CD14-positive monocyte (primary cell): ENCODE measurements around the gene MTX1. TPM values are rescaled to one million over a fixed set of nuclear protein-coding genes. Genes with fewer than 3 reads are reported as not detected.
"Not testable (repeated sequence)": the region's sequence is repeated elsewhere in the genome, so short reads cannot be mapped to it uniquely, and the experiment has no call there.

Experiments
- DNase-seq, 3 donors: peaks; one replicate each; pipeline ENCODE4 v3.0.0-alpha.2; 2011 to 2022
- H2AFZ ChIP-seq: 2 replicates; pipeline ENCODE4 v1.6.0; 2012; ENCODE audit warnings: mild to moderate bottlenecking, low read depth, low read length, inconsistent platforms; ENCODE audit not compliant: insufficient read depth, poor library complexity, severe bottlenecking
- H3K27ac ChIP-seq, 2 donors: 1 replicate in 1 of 2; 2 replicates in 1 of 2; pipeline ENCODE4 v1.5.1; 2012 to 2013; ENCODE audit warnings: low read length in 2 of 2, control low read depth in 1 of 2, inconsistent platforms in 1 of 2, low read depth in 1 of 2, mild to moderate bottlenecking in 1 of 2
- H3K27me3 ChIP-seq, 2 donors: one replicate each; pipeline versions ENCODE4 v1.6.0 to v1.6.1; 2011 to 2013; ENCODE audit warnings: low read length in 2 of 2; ENCODE audit not compliant: control insufficient read depth in 2 of 2, insufficient read depth in 2 of 2
- H3K36me3 ChIP-seq, 2 donors: replicated peaks in 1 of 2; 1 replicate in 1 of 2; 2 replicates in 1 of 2; pipeline versions ENCODE4 v1.5.1 to v1.6.1; 2012 to 2013; ENCODE audit warnings: low read length in 2 of 2, control low read depth in 1 of 2, inconsistent platforms in 1 of 2, mild to moderate bottlenecking in 1 of 2; ENCODE audit not compliant: insufficient read depth in 2 of 2, control insufficient read depth in 1 of 2
- H3K4me1 ChIP-seq, 2 donors: 1 replicate in 1 of 2; 2 replicates in 1 of 2; pipeline versions ENCODE4 v1.5.1 to v1.6.1; 2012 to 2013; ENCODE audit warnings: low read length in 2 of 2, control low read depth in 1 of 2, inconsistent platforms in 1 of 2, mild to moderate bottlenecking in 1 of 2, moderate library complexity in 1 of 2; ENCODE audit not compliant: insufficient read depth in 2 of 2, control insufficient read depth in 1 of 2
- H3K4me2 ChIP-seq: replicated peaks from 2 replicates; pipeline ENCODE3; 2012; ENCODE audit warnings: low read length, moderate library complexity, mild to moderate bottlenecking; ENCODE audit not compliant: poor library complexity, severe bottlenecking; ENCODE audit errors: extremely low read depth
- H3K4me3 ChIP-seq, 3 experiments: fragments of 200-600 bp in 1 of 3; sonication (generic) in 1 of 3; replicated peaks in 1 of 3; 1 replicate in 2 of 3; 2 replicates in 1 of 3; pipeline ENCODE4 v1.5.1; 2011 to 2013; ENCODE audit warnings: low read length in 3 of 3, mild to moderate bottlenecking in 3 of 3, control low read depth in 2 of 3, low read depth in 2 of 3, inconsistent platforms in 1 of 3, moderate library complexity in 1 of 3
- H3K79me2 ChIP-seq: 2 replicates; pipeline ENCODE4 v1.6.0; 2012; ENCODE audit warnings: mild to moderate bottlenecking, control low read depth, inconsistent platforms, low read length, moderate library complexity; ENCODE audit not compliant: insufficient read depth
- H3K9ac ChIP-seq: 2 replicates; pipeline ENCODE4 v1.6.0; 2017; ENCODE audit warnings: low read length, mild to moderate bottlenecking; ENCODE audit not compliant: insufficient read depth, poor library complexity, severe bottlenecking
- H3K9me3 ChIP-seq, 2 donors: replicated peaks in 1 of 2; 1 replicate in 1 of 2; 2 replicates in 1 of 2; pipeline versions ENCODE4 v1.5.1 to v1.6.1; 2012 to 2013; ENCODE audit warnings: low read length in 2 of 2, control low read depth in 1 of 2; ENCODE audit not compliant: control insufficient read depth in 1 of 2, insufficient read depth in 1 of 2
- H4K20me1 ChIP-seq: 2 replicates; pipeline ENCODE4 v1.6.0; 2012; ENCODE audit warnings: mild to moderate bottlenecking, low read length, control low read depth, moderate library complexity; ENCODE audit not compliant: insufficient read depth
- H3K27ac Mint-ChIP-seq, 7 donors: one replicate each; pipeline ENCODE4 v1.8.0; 2020; ENCODE audit warnings: mild to moderate bottlenecking in 7 of 7, mixed read lengths in 7 of 7, moderate library complexity in 6 of 7, inconsistent platforms in 2 of 7
- H3K27me3 Mint-ChIP-seq, 3 donors: one replicate each; pipeline ENCODE4 v1.8.0; 2021 to 2022; ENCODE audit warnings: low read depth in 3 of 3, mild to moderate bottlenecking in 3 of 3, mixed read lengths in 3 of 3, moderate library complexity in 3 of 3, inconsistent platforms in 1 of 3
- H3K36me3 Mint-ChIP-seq, 2 donors: one replicate each; pipeline ENCODE4 v1.8.0; 2020; ENCODE audit warnings: mixed read lengths in 2 of 2, inconsistent platforms in 1 of 2, mild to moderate bottlenecking in 1 of 2
- H3K4me1 Mint-ChIP-seq: one replicate; pipeline ENCODE4 v1.8.0; 2020; ENCODE audit warnings: mild to moderate bottlenecking, mixed read lengths
- H3K4me3 Mint-ChIP-seq, 2 donors: one replicate each; pipeline ENCODE4 v1.8.0; 2020; ENCODE audit warnings: mild to moderate bottlenecking in 2 of 2, mixed read lengths in 2 of 2, moderate library complexity in 1 of 2
- H3K9me3 Mint-ChIP-seq, 7 donors: one replicate each; pipeline ENCODE4 v1.8.0; 2020 to 2022; ENCODE audit warnings: mixed read lengths in 7 of 7, mild to moderate bottlenecking in 6 of 7, moderate library complexity in 6 of 7, inconsistent platforms in 2 of 7
- WGBS: methylation state at CpG from one replicate; pipeline ENCODE4 v1.1.5; 2013; ENCODE audit warnings: missing lambda C conversion rate; ENCODE audit not compliant: insufficient coverage; 5-methylcytosine and 5-hydroxymethylcytosine counted together
- intact Hi-C, 2 donors: fragments of 100-400 bp; cut with micrococcal nuclease; formaldehyde crosslinking; loops; one replicate each; pipeline versions ENCODE4 v1.15.0 to v1.15.1; 2023
- polyA plus RNA-seq, 3 donors: library from polyadenylated mRNA; depleted of rRNA in 1 of 3; unstranded in 2 of 3; stranded (reverse) in 1 of 3; fragments of 300-500 nt in 2 of 3; fragments of >200 nt in 1 of 3; fragmentation: Illumina TruSeq in 2 of 3; gene quantifications; 1 replicate in 2 of 3; 2 replicates in 1 of 3; pipeline ENCODE4 v1.2.3, GENCODE V29; 2012 to 2021
- TF ChIP-seq, protein P1 (sequence below): fragments of 200-600 bp; IDR thresholded peaks from one replicate; pipeline ENCODE4 v1.8.0; 2022; ENCODE audit warnings: antibody characterized with exemption, mild to moderate bottlenecking

The MTX1 gene
- polyA plus RNA-seq, 3 donors = 79.7 to 101 (median 86.0) TPM

DNA sequence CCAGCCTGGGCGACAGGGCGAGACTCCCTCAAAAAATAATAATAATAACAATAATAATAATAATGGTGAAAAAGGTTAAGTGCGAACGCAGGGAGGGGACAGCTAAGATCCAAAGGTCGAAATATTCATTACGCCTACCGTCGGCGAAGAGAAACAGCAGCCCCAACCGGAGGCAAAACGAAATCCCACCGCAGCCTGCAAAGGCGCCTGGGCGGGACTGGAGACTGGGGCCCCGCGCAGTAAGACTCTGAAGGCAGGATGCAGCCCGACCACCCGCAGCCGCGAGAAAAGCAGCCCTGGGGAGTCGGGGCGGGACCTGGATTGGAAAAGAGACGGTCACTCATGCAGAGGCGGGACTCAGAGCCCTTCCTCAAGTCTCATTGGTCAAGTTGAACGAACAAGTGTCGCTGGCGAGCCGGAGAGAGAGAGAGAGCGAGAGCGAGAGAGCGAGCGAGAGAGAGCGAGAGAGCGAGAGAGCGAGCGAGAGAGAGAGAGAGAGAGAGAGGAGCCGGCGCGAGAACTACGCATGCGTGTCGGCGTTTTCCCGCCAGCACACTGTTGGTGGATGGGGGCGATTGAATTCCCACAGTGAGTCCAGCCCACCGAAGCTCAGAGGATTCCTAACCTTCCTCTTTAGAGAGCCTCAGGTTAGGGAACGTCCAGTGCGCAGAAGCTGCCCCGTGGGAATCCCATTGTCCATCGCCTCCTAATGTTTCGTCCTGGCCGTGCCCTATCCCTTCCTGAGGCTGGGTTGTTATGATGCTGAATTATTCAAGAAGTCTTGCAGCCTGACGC, 36.1 kb downstream of the MTX1 start:
- WGBS = under 1% methylated on average over 45 of the region's 53 CpGs

DNA sequence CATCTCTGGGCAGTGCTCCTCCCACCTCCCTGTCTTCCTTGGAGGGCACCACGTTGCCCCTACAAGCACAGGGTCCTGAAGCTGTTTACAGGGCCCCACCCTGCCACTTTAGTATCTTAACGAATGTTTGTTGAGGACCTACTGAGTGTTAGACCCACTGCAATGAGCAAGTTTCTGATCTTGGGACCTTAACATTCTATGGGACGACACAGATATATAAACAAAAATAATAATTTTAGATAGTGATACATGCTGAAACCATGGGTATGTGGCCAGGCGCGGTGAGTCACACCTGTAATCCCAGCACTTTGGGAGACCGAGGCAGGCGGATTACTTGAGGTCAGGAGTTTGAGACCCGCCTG, 36.6 kb downstream of the MTX1 start:
- Histone ChIP-seq H3K27ac (peak overlapping the region; percentile 71 to 74), H4K20me1 (peaks cover 4% of the 10 kb centered on the region), H3K27me3 (no peaks in the 10 kb centered on the region), H3K9ac (peak overlapping the region; percentile 63), H3K4me3 (peak overlapping the region; percentile 67 to 95 (median 75)), H3K36me3 (no peaks in the 10 kb centered on the region), H2AFZ (peak overlapping the region; percentile 86), H3K4me1 (peaks cover 43 to 51% of the 10 kb centered on the region in 2 donors), H3K4me2 (peak overlapping the region; percentile 75), H3K9me3 (no peaks in the 10 kb centered on the region), H3K79me2 (peaks cover 28% of the 10 kb centered on the region)
- H3K9me3 Mint-ChIP-seq = peaks cover 0 to 2% (median 0%) of the 10 kb centered on the region in 7 donors
- TF ChIP-seq, protein P1, sequence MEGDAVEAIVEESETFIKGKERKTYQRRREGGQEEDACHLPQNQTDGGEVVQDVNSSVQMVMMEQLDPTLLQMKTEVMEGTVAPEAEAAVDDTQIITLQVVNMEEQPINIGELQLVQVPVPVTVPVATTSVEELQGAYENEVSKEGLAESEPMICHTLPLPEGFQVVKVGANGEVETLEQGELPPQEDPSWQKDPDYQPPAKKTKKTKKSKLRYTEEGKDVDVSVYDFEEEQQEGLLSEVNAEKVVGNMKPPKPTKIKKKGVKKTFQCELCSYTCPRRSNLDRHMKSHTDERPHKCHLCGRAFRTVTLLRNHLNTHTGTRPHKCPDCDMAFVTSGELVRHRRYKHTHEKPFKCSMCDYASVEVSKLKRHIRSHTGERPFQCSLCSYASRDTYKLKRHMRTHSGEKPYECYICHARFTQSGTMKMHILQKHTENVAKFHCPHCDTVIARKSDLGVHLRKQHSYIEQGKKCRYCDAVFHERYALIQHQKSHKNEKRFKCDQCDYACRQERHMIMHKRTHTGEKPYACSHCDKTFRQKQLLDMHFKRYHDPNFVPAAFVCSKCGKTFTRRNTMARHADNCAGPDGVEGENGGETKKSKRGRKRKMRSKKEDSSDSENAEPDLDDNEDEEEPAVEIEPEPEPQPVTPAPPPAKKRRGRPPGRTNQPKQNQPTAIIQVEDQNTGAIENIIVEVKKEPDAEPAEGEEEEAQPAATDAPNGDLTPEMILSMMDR = no peak
- H3K27me3 Mint-ChIP-seq = peaks cover 0 to 8% (median 2%) of the 10 kb centered on the region in 3 donors
- intact Hi-C loops = no loop called here
- peaks cover 49% of the 10 kb centered on the region for H3K4me1 Mint-ChIP-seq
- peaks cover 5 to 11% of the 10 kb centered on the region in 2 donors for H3K36me3 Mint-ChIP-seq
- 86% methylated on average over 4 of the region's 8 CpGs for WGBS
- H3K4me3 Mint-ChIP-seq = peak overlapping the region; percentile 80 to 98
- H3K27ac Mint-ChIP-seq = peak overlapping the region in 6 of 7 donors; percentile 81 to 95 (median 91)
- no peak for DNase-seq

More for the DNA sequence above, 36.1 kb downstream of the MTX1 start:
- H3K4me3 Mint-ChIP-seq = peak overlapping the region; percentile 80 to 98
- H3K4me2 ChIP-seq = peak overlapping the region; percentile 75
- H3K79me2 ChIP-seq = peaks cover 34% of the 10 kb centered on the region
- peak overlapping the region; percentile 67 to 95 (median 75) for H3K4me3 ChIP-seq
- H3K9me3 ChIP-seq = no peaks in the 10 kb centered on the region
- H3K27me3 Mint-ChIP-seq = peaks cover 0 to 8% (median 2%) of the 10 kb centered on the region in 3 donors
- TF ChIP-seq, protein P1 = peak; percentile 27
- peaks cover 4% of the 10 kb centered on the region for H4K20me1 ChIP-seq
- peaks cover 52% of the 10 kb centered on the region for H3K4me1 Mint-ChIP-seq
- peaks cover 41 to 53% of the 10 kb centered on the region in 2 donors for H3K4me1 ChIP-seq
- peak overlapping the region; percentile 63 for H3K9ac ChIP-seq
- peak overlapping the region; percentile 84 to 95 (median 93) for H3K27ac Mint-ChIP-seq
- peaks cover 0 to 4% of the 10 kb centered on the region in 2 donors for H3K36me3 ChIP-seq
- peak overlapping the region; percentile 71 to 74 for H3K27ac ChIP-seq
- H2AFZ ChIP-seq = peak overlapping the region; percentile 86
- intact Hi-C loops = loop anchor here (5.0 kb wide), 1 partner anchor 37 kb away; the partner anchor contains the start of genes MTX1 (in 2 of the 2) and THBS3 (in 2 of the 2)
- peaks cover 7 to 14% of the 10 kb centered on the region in 2 donors for H3K36me3 Mint-ChIP-seq
- H3K27me3 ChIP-seq = no peaks in the 10 kb centered on the region
- peak; percentile 93 to 94 (median 93) for DNase-seq
- peaks cover 0 to 2% (median 0%) of the 10 kb centered on the region in 7 donors for H3K9me3 Mint-ChIP-seq

DNA sequence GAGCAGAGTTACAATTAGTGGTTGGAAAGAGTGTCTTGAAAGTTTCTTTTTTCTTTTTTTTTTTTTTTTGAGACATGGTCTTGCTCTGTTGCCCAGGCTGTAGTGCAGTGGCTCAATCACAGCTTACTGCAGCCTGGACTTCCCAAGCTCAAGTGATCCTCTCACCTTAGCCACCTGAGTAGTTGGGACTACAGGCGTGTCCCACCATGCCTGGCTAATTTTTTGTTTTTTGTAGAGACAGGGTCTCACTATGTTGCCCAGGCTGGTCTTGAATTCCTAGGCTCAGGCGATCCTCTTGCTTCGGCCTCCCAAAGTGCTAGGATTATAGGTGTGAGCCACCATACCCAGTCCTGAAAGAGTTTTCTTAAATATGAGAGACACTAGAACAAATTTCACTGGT, 38.3 kb downstream of the MTX1 start:
- H3K79me2 ChIP-seq = peaks cover 18% of the 10 kb centered on the region
- H3K36me3 ChIP-seq, H3K27ac ChIP-seq, H3K4me2 ChIP-seq, H3K27me3 Mint-ChIP-seq, H3K27ac Mint-ChIP-seq, H3K9me3 ChIP-seq, H3K9me3 Mint-ChIP-seq, intact Hi-C loops, H3K27me3 ChIP-seq, H4K20me1 ChIP-seq, H3K4me3 ChIP-seq, H3K9ac ChIP-seq, DNase-seq, H3K4me3 Mint-ChIP-seq, H2AFZ ChIP-seq: not testable (repeated sequence)
- WGBS = 100% methylated on average over 2 of the region's 3 CpGs
- Mint-ChIP-seq H3K36me3 (peaks cover 5 to 11% of the 10 kb centered on the region in 2 donors), H3K4me1 (peaks cover 37% of the 10 kb centered on the region)
- H3K4me1 ChIP-seq = peaks cover 33 to 45% of the 10 kb centered on the region in 2 donors
